HepG2 (cell line): ENCODE data around the gene IGF2BP1. TPM values are rescaled to one million over a fixed set of nuclear protein-coding genes. Genes with fewer than 3 reads are reported as not detected.
A peak's percentile ranks its signal among the peaks of the same experiment; 100 is the strongest.

Source experiments
- ATF1 ChIP-seq: IDR thresholded peaks from 2 replicates; pipeline ENCODE4 v1.6.1; 2016; ENCODE audit warnings: mild to moderate bottlenecking, control low read depth
- GLI4 ChIP-seq: sonication (generic); formaldehyde crosslinking; IDR thresholded peaks from 2 replicates; pipeline ENCODE4 v1.5.1; 2020; ENCODE audit warnings: missing genetic modification reagents, mild to moderate bottlenecking, moderate library complexity, borderline replicate concordance
- HNF4A ChIP-seq: sonication (generic); formaldehyde crosslinking; IDR thresholded peaks from 2 replicates; pipeline ENCODE4 v1.4.0; 2020; ENCODE audit warnings: missing genetic modification reagents
- HNRNPK ChIP-seq: fragments of 200-400 bp; formaldehyde crosslinking; IDR thresholded peaks from 2 replicates; pipeline ENCODE4 v1.6.1; 2018; ENCODE audit warnings: low read length, low read depth, moderate library complexity, mild to moderate bottlenecking; ENCODE audit not compliant: poor library complexity, severe bottlenecking
- HOXA3 ChIP-seq: sonication (generic); formaldehyde crosslinking; IDR thresholded peaks from 2 replicates; pipeline ENCODE4 v1.5.0; 2020; ENCODE audit warnings: missing genetic modification reagents
- ISL2 ChIP-seq: sonication (generic); formaldehyde crosslinking; IDR thresholded peaks from 2 replicates; pipeline ENCODE4 v1.5.0; 2020; ENCODE audit warnings: missing genetic modification reagents
- KLF11 ChIP-seq: IDR thresholded peaks from 2 replicates; pipeline ENCODE4 v1.6.1; 2016; ENCODE audit warnings: missing compliant biosample characterization
- KLF15 ChIP-seq: sonication (generic); formaldehyde crosslinking; IDR thresholded peaks from 2 replicates; pipeline ENCODE4 v1.8.1; 2023; ENCODE audit warnings: borderline replicate concordance, mild to moderate bottlenecking, inconsistent platforms, missing genetic modification reagents, mixed read lengths
- LRRFIP1 ChIP-seq: sonication (generic); formaldehyde crosslinking; conservative IDR thresholded peaks from 2 replicates; pipeline ENCODE4 v1.4.0; 2020; ENCODE audit warnings: missing genetic modification reagents
- NFYC ChIP-seq: IDR thresholded peaks from 2 replicates; pipeline ENCODE4 v1.6.1; 2016; ENCODE audit warnings: missing genetic modification reagents, missing compliant biosample characterization
- NR2C2 ChIP-seq: sonication (generic); formaldehyde crosslinking; IDR thresholded peaks from 2 replicates; pipeline ENCODE4 v1.4.0; 2020; ENCODE audit warnings: missing genetic modification reagents, mild to moderate bottlenecking, moderate library complexity, borderline replicate concordance
- PHF21A ChIP-seq: sonication (generic); formaldehyde crosslinking; IDR thresholded peaks from 2 replicates; pipeline ENCODE4 v1.5.0; 2020; ENCODE audit warnings: mild to moderate bottlenecking, missing genetic modification reagents
- POLR2G ChIP-seq: fragments of 200-400 bp; formaldehyde crosslinking; IDR thresholded peaks from 2 replicates; pipeline ENCODE4 v1.6.1; 2018; ENCODE audit warnings: mild to moderate bottlenecking, low read depth, low read length, moderate library complexity
- SETDB1 ChIP-seq: sonication (generic); formaldehyde crosslinking; IDR thresholded peaks from 2 replicates; pipeline ENCODE4 v1.5.1; 2020; ENCODE audit warnings: missing genetic modification reagents, mild to moderate bottlenecking, borderline replicate concordance
- SP5 ChIP-seq: IDR thresholded peaks from 2 replicates; pipeline ENCODE4 v1.6.1; 2016; ENCODE audit warnings: low read depth, borderline replicate concordance
- ZBTB20 ChIP-seq: sonication (generic); formaldehyde crosslinking; IDR thresholded peaks from 2 replicates; pipeline ENCODE4 v1.8.1; 2023; ENCODE audit warnings: missing genetic modification reagents, low read depth, mild to moderate bottlenecking, borderline replicate concordance
- ZBTB38 ChIP-seq: sonication (generic); formaldehyde crosslinking; IDR thresholded peaks from 2 replicates; pipeline ENCODE4 v1.5.1; 2020; ENCODE audit warnings: mild to moderate bottlenecking, missing genetic modification reagents
- ZC3H4 ChIP-seq: sonication (generic); formaldehyde crosslinking; IDR thresholded peaks from 2 replicates; pipeline ENCODE4 v1.4.0; 2020; ENCODE audit warnings: missing genetic modification reagents, borderline replicate concordance
- ZMYM2 ChIP-seq: sonication (generic); formaldehyde crosslinking; IDR thresholded peaks from 2 replicates; pipeline ENCODE4 v1.8.0; 2022; ENCODE audit warnings: mild to moderate bottlenecking, missing genetic modification reagents
- ZNF143 ChIP-seq: sonication (generic); formaldehyde crosslinking; IDR thresholded peaks from 2 replicates; pipeline ENCODE4 v1.4.0; 2020; ENCODE audit warnings: missing genetic modification reagents
- ZNF280D ChIP-seq: sonication (generic); formaldehyde crosslinking; IDR thresholded peaks from 2 replicates; pipeline ENCODE4 v1.5.1; 2020; ENCODE audit warnings: mild to moderate bottlenecking, missing genetic modification reagents
- ZNF451 ChIP-seq: sonication (generic); formaldehyde crosslinking; IDR thresholded peaks from 2 replicates; pipeline ENCODE4 v1.5.0; 2020; ENCODE audit warnings: mild to moderate bottlenecking, missing genetic modification reagents
- ZNF549 ChIP-seq: sonication (generic); formaldehyde crosslinking; IDR thresholded peaks from 2 replicates; pipeline ENCODE4 v1.5.0; 2020; ENCODE audit warnings: missing genetic modification reagents
- ZNF562 ChIP-seq: sonication (generic); formaldehyde crosslinking; IDR thresholded peaks from 2 replicates; pipeline ENCODE4 v1.8.0; 2022; ENCODE audit warnings: missing genetic modification reagents, borderline replicate concordance
- ZNF619 ChIP-seq: sonication (generic); formaldehyde crosslinking; IDR thresholded peaks from 2 replicates; pipeline ENCODE4 v1.4.0; 2020; ENCODE audit warnings: mild to moderate bottlenecking, missing genetic modification reagents
- polyA plus RNA-seq, 8 experiments: library from polyadenylated mRNA; depleted of rRNA in 3 of 8; stranded (reverse) in 7 of 8; unstranded in 1 of 8; fragments of >200 nt; fragmentation: Illumina TruSeq in 4 of 8; extraction: Trizol in 4 of 8; gene quantifications; 2 replicates each; pipeline versions ENCODE4 v1.2.1 to v1.2.3, GENCODE V29; 2011 to 2016; ENCODE audit warnings: low read depth in 4 of 8, missing spikeins in 1 of 8, mixed read lengths in 1 of 8; ENCODE audit not compliant: insufficient read depth in 1 of 8
- total RNA-seq, 5 experiments: library from RNA; depleted of rRNA; stranded (reverse); fragments of >200 nt; fragmentation: Illumina TruSeq; extraction: Trizol; gene quantifications; 2 replicates each; pipeline ENCODE4 v1.2.3, GENCODE V29; 2016; ENCODE audit warnings: low read depth in 1 of 5

IGF2BP1 gene
- total and polyA plus RNA-seq, 2 of the 13 experiments (the other 11 are each of a cell fraction or from before 2014, with no cell fraction given): 29.7 to 75.1 TPM

GRCh38 chr17:49022391-49022941 lies 25.3 kb downstream of the IGF2BP1 start (continued):
- TF ChIP-seq ZBTB20 (CRISPR knock-in tag) (no peak), ZBTB38 (CRISPR knock-in tag) (no peak), ISL2 (CRISPR knock-in tag) (no peak), ATF1 (CRISPR knock-in tag) (no peak), ZNF451 (CRISPR knock-in tag) (no peak), ZNF280D (no peak), ZNF143 (CRISPR knock-in tag) (no peak), NR2C2 (CRISPR knock-in tag) (peak; percentile 76), HOXA3 (CRISPR knock-in tag) (no peak), PHF21A (CRISPR knock-in tag) (no peak), ZC3H4 (CRISPR knock-in tag) (no peak), KLF11 (CRISPR knock-in tag) (no peak), ZMYM2 (CRISPR knock-in tag) (no peak), HNF4A (CRISPR knock-in tag) (peak; percentile 33; the same call in 1 of the 2 replicates), KLF15 (CRISPR knock-in tag) (no peak), SP5 (0 out of 2 replicates have a peak, but pooled peaks have one; percentile 17), NFYC (peak; percentile 48; the same call in 1 of the 2 replicates), ZNF549 (no peak), SETDB1 (CRISPR knock-in tag) (no peak), HNRNPK (peak; percentile 32), ZNF619 (CRISPR knock-in tag) (no peak), ZNF562 (CRISPR knock-in tag) (no peak), GLI4 (CRISPR knock-in tag) (no peak), LRRFIP1 (CRISPR knock-in tag) (no peak), POLR2G (no peak)
